HepG2 (cell line): ENCODE measurements around the gene IQCE. TPM values are rescaled to one million over a fixed set of nuclear protein-coding genes. Genes with fewer than 3 reads are reported as not detected.
"Not testable (repeated sequence)": the region's sequence is repeated elsewhere in the genome, so short reads cannot be mapped to it uniquely, and the experiment has no call there.

Source experiments
- ATAC-seq: fragments of 200-7000 bp; cut with Tn5 transposase; 3 replicates; pipeline ENCODE4 v1.9.1; 2020; ENCODE audit warnings: mild to moderate bottlenecking, moderate library complexity
- BruUV-seq: library from RNA; stranded (reverse); fragments of 400-500 nt; replicated peaks from 2 replicates; lab custom pipeline; 2021; lab: Mats Ljungman, UMichigan
- CTCF ChIA-PET: fragments of 300-600 bp; formaldehyde crosslinking; extraction: SDS; loops from one replicate; lab custom pipeline; 2021; ENCODE audit warnings: low total read pairs, inconsistent platforms, low intra/inter-chr PET ratio; lab: Yijun Ruan, JAX
- POLR2A ChIA-PET: fragments of 350-600 bp; sonication (Branson Sonifier 250); formaldehyde crosslinking; loops from one replicate; lab custom pipeline; 2020; ENCODE audit warnings: antibody characterized with exemption, inconsistent platforms; lab: Yijun Ruan, JAX
- DNase-seq: peaks from one replicate; pipeline ENCODE4 v3.0.0-alpha.2; 2015; ENCODE audit warnings: low spot score
- FAIRE-seq: peaks from 3 replicates; lab custom pipeline; 2011; peaks lifted over from hg19 to GRCh38; lab: Jason Lieb, UNC
- H2AFZ ChIP-seq: one replicate; pipeline ENCODE4 v1.6.1; 2011; ENCODE audit warnings: low read length, inconsistent platforms
- H3K27ac ChIP-seq: fragments of 300-600 bp; 3 replicates; pipeline ENCODE4 v1.8.0; 2011; ENCODE audit warnings: mixed run types, mild to moderate bottlenecking, mixed read lengths, low read length, inconsistent platforms; ENCODE audit not compliant: insufficient read depth; ENCODE audit errors: extremely low read length
- H3K27me3 ChIP-seq, 2 experiments: fragments of 200-600 bp in 1 of 2; 2 replicates in 1 of 2; 3 replicates in 1 of 2; pipeline versions ENCODE4 v1.6.0 to v1.8.0; 2011; ENCODE audit warnings: low read length in 2 of 2, mild to moderate bottlenecking in 2 of 2, moderate library complexity in 2 of 2, inconsistent platforms in 1 of 2; ENCODE audit not compliant: insufficient read depth in 2 of 2, control insufficient read depth in 1 of 2
- H3K36me3 ChIP-seq, 2 experiments: fragments of 200-600 bp in 1 of 2; replicated peaks in 1 of 2; 2 replicates in 1 of 2; 3 replicates in 1 of 2; pipeline versions ENCODE4 v1.5.1 to v1.8.0; 2011; ENCODE audit warnings: low read length in 2 of 2, inconsistent platforms in 1 of 2; ENCODE audit not compliant: insufficient read depth in 2 of 2, control insufficient read depth in 1 of 2
- H3K4me1 ChIP-seq: 2 replicates; pipeline ENCODE4 v1.5.1; 2012; ENCODE audit warnings: low read length, inconsistent platforms; ENCODE audit not compliant: insufficient read depth
- H3K4me2 ChIP-seq: 2 replicates; pipeline ENCODE4 v1.6.0; 2011; ENCODE audit warnings: low read depth, low read length, inconsistent platforms
- H3K4me3 ChIP-seq, 3 experiments: fragments of 200-600 bp in 1 of 3; sonication (generic), shearing (Covaris generic) in 1 of 3; replicated peaks in 1 of 3; 2 replicates each; pipeline ENCODE4 v1.5.1; 2011 to 2016; ENCODE audit warnings: low read length in 3 of 3, inconsistent platforms in 2 of 3, low read depth in 2 of 3, mild to moderate bottlenecking in 2 of 3, control low read depth in 1 of 3, mixed read lengths in 1 of 3; ENCODE audit not compliant: insufficient read depth in 1 of 3
- H3K79me2 ChIP-seq: one replicate; pipeline ENCODE4 v1.6.1; 2011; ENCODE audit warnings: low read length, inconsistent platforms; ENCODE audit not compliant: insufficient read depth
- H3K9ac ChIP-seq: 2 replicates; pipeline ENCODE4 v1.6.0; 2011; ENCODE audit warnings: mild to moderate bottlenecking, low read depth, low read length, inconsistent platforms; ENCODE audit not compliant: insufficient read depth
- H3K9me3 ChIP-seq: 2 replicates; pipeline ENCODE4 v1.5.1; 2012; ENCODE audit warnings: mild to moderate bottlenecking, low read length
- H4K20me1 ChIP-seq: 2 replicates; pipeline ENCODE4 v1.6.0; 2011; ENCODE audit warnings: inconsistent platforms, mild to moderate bottlenecking, low read length, moderate library complexity; ENCODE audit not compliant: insufficient read depth
- ZNF629 ChIP-seq: sonication (generic); formaldehyde crosslinking; conservative IDR thresholded peaks from 2 replicates; pipeline ENCODE4 v1.5.0; 2020; ENCODE audit warnings: missing genetic modification reagents
- WGBS: methylation state at CpG from one replicate; pipeline ENCODE4 v1.1.6; 2017; ENCODE audit warnings: low lambda C conversion rate; 5-methylcytosine and 5-hydroxymethylcytosine counted together
- in situ Hi-C: cut with HindIII; loops from 2 replicates; pipeline ENCODE4 v1.10.0; 2017; ENCODE audit warnings: low pct_unique_long_range_greater_than_20kb; ENCODE audit not compliant: extremely low pct_ligation_motif_present
- intact Hi-C: fragments of 100-400 bp; cut with micrococcal nuclease; formaldehyde crosslinking; loops from one replicate; pipeline ENCODE4 v1.10.0; 2022; ENCODE audit not compliant: unreplicated experiment
- polyA plus RNA-seq, 8 experiments: library from polyadenylated mRNA; depleted of rRNA in 3 of 8; stranded (reverse) in 7 of 8; unstranded in 1 of 8; fragments of >200 nt; fragmentation: Illumina TruSeq in 4 of 8; extraction: Trizol in 4 of 8; gene quantifications; 2 replicates each; pipeline versions ENCODE4 v1.2.1 to v1.2.3, GENCODE V29; 2011 to 2016; ENCODE audit warnings: low read depth in 4 of 8, missing spikeins in 1 of 8, mixed read lengths in 1 of 8; ENCODE audit not compliant: insufficient read depth in 1 of 8
- total RNA-seq, 5 experiments: library from RNA; depleted of rRNA; stranded (reverse); fragments of >200 nt; fragmentation: Illumina TruSeq; extraction: Trizol; gene quantifications; 2 replicates each; pipeline ENCODE4 v1.2.3, GENCODE V29; 2016; ENCODE audit warnings: low read depth in 1 of 5

IQCE gene
- total and polyA plus RNA-seq, 2 of the 13 experiments (the other 11 are each of a cell fraction or from before 2014, with no cell fraction given), result 1.5 to 2.5 TPM

DNA sequence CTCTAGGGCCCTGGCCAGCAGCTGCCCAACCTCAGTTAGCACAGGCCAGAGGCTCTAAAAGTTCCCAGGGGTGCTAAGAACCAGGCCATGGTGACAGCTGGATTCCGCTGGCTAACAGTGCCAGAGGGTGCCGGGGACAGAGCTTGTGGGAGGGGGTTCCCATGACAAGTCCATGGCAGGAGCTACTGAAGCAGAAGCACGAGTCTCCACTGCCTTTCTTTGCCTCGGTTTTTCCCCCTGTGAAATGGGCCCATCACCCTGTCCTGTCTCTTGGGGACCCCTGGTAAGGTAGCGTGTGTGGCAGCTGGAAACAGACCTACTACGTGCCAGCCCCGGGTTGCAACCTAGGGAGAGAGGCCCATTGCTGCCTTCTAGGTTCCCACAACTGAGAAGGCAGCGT lies 26.0 kb upstream of the IQCE start:
- H3K4me2 ChIP-seq, H3K4me3 ChIP-seq, BruUV-seq, CTCF ChIA-PET, H3K79me2 ChIP-seq, H2AFZ ChIP-seq, H4K20me1 ChIP-seq, in situ Hi-C loops, POLR2A ChIA-PET, H3K9me3 ChIP-seq, ATAC-seq, H3K36me3 ChIP-seq, DNase-seq, FAIRE-seq, H3K9ac ChIP-seq, intact Hi-C loops, H3K27ac ChIP-seq: not testable (repeated sequence)
- Histone ChIP-seq H3K4me1 (peaks cover 33% of the 10 kb centered on the region), H3K27me3 (peaks cover 0 to 11% of the 10 kb centered on the region in 2 experiments; a peak in 1 of 5 replicates)
- no CpG with 5 or more reads among the region's 8 CpGs for WGBS
- peak; percentile 62 for TF ChIP-seq ZNF629 (CRISPR knock-in tag)

DNA sequence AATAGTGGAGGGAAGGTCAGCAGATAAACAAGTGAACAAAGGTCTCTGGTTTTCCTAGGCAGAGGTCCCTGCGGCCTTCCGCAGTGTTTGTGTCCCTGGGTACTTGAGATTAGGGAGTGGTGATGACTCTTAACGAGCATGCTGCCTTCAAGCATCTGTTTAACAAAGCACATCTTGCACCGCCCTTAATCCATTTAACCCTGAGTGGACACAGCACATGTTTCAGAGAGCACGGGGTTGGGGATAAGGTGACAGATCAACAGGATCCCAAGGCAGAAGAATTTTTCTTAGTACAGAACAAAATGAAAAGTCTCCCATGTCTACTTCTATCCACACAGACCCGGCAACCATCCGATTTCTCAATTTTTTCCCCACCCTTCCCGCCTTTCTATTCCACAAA lies 25.2 kb upstream of the IQCE start:
- not testable (repeated sequence) for BruUV-seq, FAIRE-seq

DNA sequence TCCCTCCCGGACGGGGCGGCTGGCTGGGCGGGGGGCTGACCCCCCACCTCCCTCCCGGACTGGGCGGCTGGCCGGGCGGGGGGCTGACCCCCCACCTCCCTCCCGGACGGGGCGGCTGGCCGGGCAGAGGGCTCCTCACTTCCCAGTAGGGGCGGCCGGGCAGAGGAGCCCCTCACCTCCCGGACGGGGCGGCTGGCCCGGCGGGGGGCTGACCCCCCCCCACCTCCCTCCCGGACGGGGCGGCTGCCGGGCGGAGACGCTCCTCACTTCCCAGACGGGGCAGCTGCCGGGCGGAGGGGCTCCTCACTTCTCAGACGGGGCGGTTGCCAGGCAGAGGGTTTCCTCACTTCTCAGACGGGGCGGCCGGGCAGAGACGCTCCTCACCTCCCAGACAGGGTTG lies 24.6 kb upstream of the IQCE start:
- H4K20me1 ChIP-seq, POLR2A ChIA-PET, H2AFZ ChIP-seq, H3K36me3 ChIP-seq, ATAC-seq, FAIRE-seq, DNase-seq, H3K4me3 ChIP-seq, H3K79me2 ChIP-seq, intact Hi-C loops, H3K4me2 ChIP-seq, H3K27ac ChIP-seq, CTCF ChIA-PET, in situ Hi-C loops, H3K9me3 ChIP-seq, BruUV-seq, H3K9ac ChIP-seq: not testable (repeated sequence)
- Histone ChIP-seq H3K4me1 (peaks cover 19% of the 10 kb centered on the region), H3K27me3 (peaks cover 0 to 11% of the 10 kb centered on the region in 2 experiments; a peak in 1 of 5 replicates)
- no CpG with 5 or more reads among the region's 34 CpGs for WGBS

More for the DNA sequence above, 25.2 kb upstream of the IQCE start:
- H3K36me3 ChIP-seq, H3K27ac ChIP-seq, H3K4me2 ChIP-seq, POLR2A ChIA-PET, H3K9me3 ChIP-seq, CTCF ChIA-PET, in situ Hi-C loops, H3K9ac ChIP-seq, DNase-seq, H3K4me3 ChIP-seq, H4K20me1 ChIP-seq, H3K79me2 ChIP-seq, intact Hi-C loops, ATAC-seq, H2AFZ ChIP-seq: not testable (repeated sequence)
- H3K4me1 ChIP-seq, result peaks cover 25% of the 10 kb centered on the region
- WGBS, result 2% methylated on average over 5 of the region's 8 CpGs
- peaks cover 0 to 11% of the 10 kb centered on the region in 2 experiments; a peak in 1 of 5 replicates for H3K27me3 ChIP-seq

DNA sequence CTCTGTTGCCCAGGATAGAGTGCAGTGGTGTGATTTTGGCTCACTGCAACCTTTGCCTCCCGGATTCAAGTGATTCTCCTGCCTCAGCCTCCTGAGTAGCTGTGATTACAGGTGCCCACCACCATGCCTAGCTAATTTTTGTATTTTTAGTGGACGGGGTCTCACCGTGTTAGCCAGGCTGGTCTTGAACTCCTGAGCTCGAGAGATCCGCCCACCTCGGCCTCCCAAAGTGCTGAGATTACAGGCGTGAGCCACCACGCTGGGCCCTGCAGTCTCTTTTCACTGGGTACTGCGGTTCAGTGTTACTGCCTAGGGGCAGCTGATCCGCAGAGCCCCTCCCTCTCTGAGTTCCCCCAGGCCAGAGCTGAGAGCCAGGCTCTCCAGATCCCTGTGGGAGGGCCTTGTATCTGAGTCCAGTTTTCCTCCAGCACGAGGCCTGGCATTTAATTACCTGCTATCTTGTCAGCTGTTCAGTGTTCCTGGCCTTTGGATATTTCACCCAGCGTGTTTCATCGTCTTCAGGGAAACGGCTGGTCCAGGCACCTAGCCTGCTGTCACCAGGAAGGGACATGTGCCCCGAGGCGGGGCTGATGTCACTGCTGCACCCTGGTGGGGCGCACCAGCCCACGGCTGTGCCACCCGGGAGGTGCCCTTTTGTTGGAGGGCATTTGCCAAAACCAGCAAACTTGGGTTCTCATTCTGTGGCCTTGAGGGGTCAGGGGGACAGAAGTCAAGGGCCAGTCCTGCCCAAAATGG lies 22.7 kb upstream of the IQCE start:
- H3K4me3 ChIP-seq, H3K9me3 ChIP-seq, H3K4me1 ChIP-seq, H3K4me2 ChIP-seq, H3K79me2 ChIP-seq, H3K27me3 ChIP-seq, intact Hi-C loops, H4K20me1 ChIP-seq, BruUV-seq, CTCF ChIA-PET, FAIRE-seq, H2AFZ ChIP-seq, H3K36me3 ChIP-seq, H3K27ac ChIP-seq, DNase-seq, in situ Hi-C loops, POLR2A ChIA-PET, H3K9ac ChIP-seq: not testable (repeated sequence)
- ATAC-seq, result peak; percentile 18; the same call in 2 of the 3 replicates
- 50% methylated on average over 10 of the region's 19 CpGs for WGBS
